ENCODE results near the gene PRKCH. TPM values are rescaled to one million over a fixed set of nuclear protein-coding genes. Genes with fewer than 3 reads are reported as not detected.

The PRKCH gene
- total and polyA plus RNA-seq, 5 donors from 2014 or later = 194 to 457 (median 201) TPM

GRCh38 chr14:61535458-61535857, 214.1 kb downstream of the PRKCH start:
- H3K27ac Mint-ChIP-seq = peak overlapping the region; percentile 5 to 74 (median 21)
- no peak overlapping the region for H3K4me3 Mint-ChIP-seq
- peak overlapping the region; percentile 15 for H3K27ac ChIP-seq (ENCODE audit: insufficient read depth, low read length, poor library complexity, severe bottlenecking)
- DNase-seq (no peak), ATAC-seq (ENCODE audit: low read depth in 2 of 2) (no peak)
- H3K36me3 Mint-ChIP-seq = peaks cover 49% of the 10 kb centered on the region
- no peaks in the 10 kb centered on the region for H3K9me3 Mint-ChIP-seq
- H3K4me1 ChIP-seq (ENCODE audit: control insufficient read depth, insufficient read depth, low read length, poor library complexity, severe bottlenecking) = peaks cover 6% of the 10 kb centered on the region
- H3K36me3 ChIP-seq (ENCODE audit: control insufficient read depth, insufficient read depth, low read length) = peaks cover 97% of the 10 kb centered on the region
- H3K27me3 Mint-ChIP-seq = no peaks in the 10 kb centered on the region
- H3K4me3 ChIP-seq (ENCODE audit: low read depth, low read length) = no peak overlapping the region
- H3K4me1 Mint-ChIP-seq = peaks cover 18 to 39% (median 32%) of the 10 kb centered on the region in 4 donors
- H3K27me3 ChIP-seq (ENCODE audit: control insufficient read depth, insufficient read depth, low read length) = no peaks in the 10 kb centered on the region
- H3K9me3 ChIP-seq (ENCODE audit: control insufficient read depth in 2 of 2, low read length in 2 of 2) = no peaks in the 10 kb centered on the region

DNA sequence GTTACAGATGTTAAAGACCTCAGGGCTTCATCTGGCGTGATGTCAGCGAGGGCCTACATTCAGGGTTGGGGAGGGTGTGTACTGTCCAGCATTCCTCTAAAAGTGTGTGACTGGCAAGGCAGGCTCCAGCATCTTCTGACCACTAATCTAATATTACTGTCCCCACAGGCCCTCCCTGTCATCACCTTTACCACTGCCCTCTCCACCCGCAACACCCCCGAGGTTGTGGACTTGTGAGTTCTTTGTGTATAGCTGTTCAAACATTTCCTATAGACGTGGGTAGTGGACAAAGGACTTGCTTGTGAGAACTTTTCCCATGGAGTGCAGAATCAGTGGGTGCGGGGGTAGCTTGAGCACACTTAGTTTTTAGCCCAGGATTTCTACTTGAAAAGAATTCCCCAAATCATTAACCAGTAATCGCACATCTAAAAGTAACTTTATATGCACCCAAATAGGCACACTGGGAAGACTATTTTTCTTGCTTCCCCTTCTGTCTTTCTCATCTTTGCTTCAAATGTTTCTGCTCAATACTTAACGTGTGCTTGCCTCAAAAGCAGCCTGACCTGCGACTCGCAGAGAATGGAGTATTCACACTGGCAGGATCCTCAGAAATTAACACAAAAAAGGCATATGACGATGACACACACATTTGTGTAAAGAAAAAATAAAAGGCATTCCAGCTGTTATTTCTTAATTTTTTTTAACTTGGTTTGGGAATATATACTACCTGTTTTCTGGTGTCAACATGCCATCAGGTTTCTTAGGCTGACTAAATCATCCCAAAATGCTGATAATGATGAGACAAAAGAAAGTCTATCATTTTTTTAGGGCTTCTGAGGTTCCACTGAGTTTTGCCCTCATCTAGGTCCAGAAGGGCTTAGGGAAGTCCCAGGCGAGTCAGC, 215.5 kb downstream of the PRKCH start:
- H3K4me1 ChIP-seq (ENCODE audit: control insufficient read depth, insufficient read depth, low read length, poor library complexity, severe bottlenecking) = peaks cover 6% of the 10 kb centered on the region
- H3K27me3 Mint-ChIP-seq = no peaks in the 10 kb centered on the region
- H3K27ac ChIP-seq (ENCODE audit: insufficient read depth, low read length, poor library complexity, severe bottlenecking) = peak overlapping the region; percentile 28
- H3K4me3 Mint-ChIP-seq = no peak overlapping the region
- peaks cover 97% of the 10 kb centered on the region for H3K36me3 ChIP-seq (ENCODE audit: control insufficient read depth, insufficient read depth, low read length)
- H3K4me1 Mint-ChIP-seq = peaks cover 5 to 31% (median 26%) of the 10 kb centered on the region in 4 donors
- H3K4me3 ChIP-seq (ENCODE audit: low read depth, low read length) = no peak overlapping the region
- DNase-seq (no peak), ATAC-seq (ENCODE audit: low read depth in 2 of 2) (peak in 1 of 2 donors; percentile 32)
- no peaks in the 10 kb centered on the region for H3K9me3 ChIP-seq (ENCODE audit: control insufficient read depth in 2 of 2, low read length in 2 of 2)
- H3K36me3 Mint-ChIP-seq = peaks cover 56% of the 10 kb centered on the region
- no peaks in the 10 kb centered on the region for H3K9me3 Mint-ChIP-seq
- H3K27ac Mint-ChIP-seq = peak overlapping the region; percentile 22 to 69 (median 68)
- no peaks in the 10 kb centered on the region for H3K27me3 ChIP-seq (ENCODE audit: control insufficient read depth, insufficient read depth, low read length)

- no peak for ATAC-seq (ENCODE audit: low read depth in 2 of 2)
- Histone ChIP-seq H3K4me3 (ENCODE audit: low read depth, low read length) (no peak overlapping the region), H3K27me3 (ENCODE audit: control insufficient read depth, insufficient read depth, low read length) (no peaks in the 10 kb centered on the region), H3K4me1 (ENCODE audit: control insufficient read depth, insufficient read depth, low read length, poor library complexity, severe bottlenecking) (no peaks in the 10 kb centered on the region), H3K27ac (ENCODE audit: insufficient read depth, low read length, poor library complexity, severe bottlenecking) (no peak overlapping the region), H3K9me3 (ENCODE audit: control insufficient read depth in 2 of 2, low read length in 2 of 2) (no peaks in the 10 kb centered on the region), H3K36me3 (ENCODE audit: control insufficient read depth, insufficient read depth, low read length) (peaks cover 93% of the 10 kb centered on the region)
- Mint-ChIP-seq H3K4me1 (peaks cover 2 to 30% (median 22%) of the 10 kb centered on the region in 4 donors), H3K9me3 (no peaks in the 10 kb centered on the region), H3K4me3 (no peak overlapping the region), H3K36me3 (peaks cover 55% of the 10 kb centered on the region), H3K27me3 (no peaks in the 10 kb centered on the region), H3K27ac (peak overlapping the region; percentile 22 to 68 (median 63))
- DNase-seq = no peak
These were observed 216.4 kb downstream of the PRKCH start for GRCh38 chr14:61537563-61538463.

GRCh38 chr14:61538464-61539022, 217.2 kb downstream of the PRKCH start:
- H3K36me3 Mint-ChIP-seq = peaks cover 57% of the 10 kb centered on the region
- Histone ChIP-seq H3K4me1 (ENCODE audit: control insufficient read depth, insufficient read depth, low read length, poor library complexity, severe bottlenecking) (no peaks in the 10 kb centered on the region), H3K36me3 (ENCODE audit: control insufficient read depth, insufficient read depth, low read length) (peaks cover 93% of the 10 kb centered on the region), H3K9me3 (ENCODE audit: control insufficient read depth in 2 of 2, low read length in 2 of 2) (no peaks in the 10 kb centered on the region), H3K4me3 (ENCODE audit: low read depth, low read length) (no peak overlapping the region), H3K27me3 (ENCODE audit: control insufficient read depth, insufficient read depth, low read length) (no peaks in the 10 kb centered on the region), H3K27ac (ENCODE audit: insufficient read depth, low read length, poor library complexity, severe bottlenecking) (no peak overlapping the region)
- H3K27ac Mint-ChIP-seq = peak overlapping the region; percentile 63 to 71 (median 68)
- H3K27me3 Mint-ChIP-seq = no peaks in the 10 kb centered on the region
- no peak for ATAC-seq (ENCODE audit: low read depth in 2 of 2)
- H3K4me3 Mint-ChIP-seq = no peak overlapping the region
- DNase-seq = no peak
- no peaks in the 10 kb centered on the region for H3K9me3 Mint-ChIP-seq
- peaks cover 0 to 23% (median 16%) of the 10 kb centered on the region in 4 donors for H3K4me1 Mint-ChIP-seq

GRCh38 chr14:61539631-61540030, 218.3 kb downstream of the PRKCH start:
- DNase-seq (no peak), ATAC-seq (ENCODE audit: low read depth in 2 of 2) (no peak)
- H3K27ac Mint-ChIP-seq = peak overlapping the region in 2 of 3 donors; percentile 8 to 71
- Histone ChIP-seq H3K4me1 (ENCODE audit: control insufficient read depth, insufficient read depth, low read length, poor library complexity, severe bottlenecking) (no peaks in the 10 kb centered on the region), H3K27me3 (ENCODE audit: control insufficient read depth, insufficient read depth, low read length) (no peaks in the 10 kb centered on the region), H3K4me3 (ENCODE audit: low read depth, low read length) (no peak overlapping the region), H3K36me3 (ENCODE audit: control insufficient read depth, insufficient read depth, low read length) (peaks cover 94% of the 10 kb centered on the region), H3K27ac (ENCODE audit: insufficient read depth, low read length, poor library complexity, severe bottlenecking) (peak overlapping the region; percentile 7), H3K9me3 (ENCODE audit: control insufficient read depth in 2 of 2, low read length in 2 of 2) (no peaks in the 10 kb centered on the region)
- no peaks in the 10 kb centered on the region for H3K9me3 Mint-ChIP-seq
- peaks cover 3 to 20% (median 16%) of the 10 kb centered on the region in 4 donors for H3K4me1 Mint-ChIP-seq
- H3K4me3 Mint-ChIP-seq = no peak overlapping the region
- no peaks in the 10 kb centered on the region for H3K27me3 Mint-ChIP-seq
- H3K36me3 Mint-ChIP-seq = peaks cover 53% of the 10 kb centered on the region

- peak overlapping the region in 2 of 3 donors; percentile 59 to 70 for H3K27ac Mint-ChIP-seq
- H3K9me3 Mint-ChIP-seq = peaks cover 0 to 1% (median 0%) of the 10 kb centered on the region in 7 donors
- Histone ChIP-seq H3K27ac (ENCODE audit: insufficient read depth, low read length, poor library complexity, severe bottlenecking) (no peak overlapping the region), H3K4me3 (ENCODE audit: low read depth, low read length) (no peak overlapping the region), H3K27me3 (ENCODE audit: control insufficient read depth, insufficient read depth, low read length) (no peaks in the 10 kb centered on the region), H3K4me1 (ENCODE audit: control insufficient read depth, insufficient read depth, low read length, poor library complexity, severe bottlenecking) (no peaks in the 10 kb centered on the region), H3K9me3 (ENCODE audit: control insufficient read depth in 2 of 2, low read length in 2 of 2) (no peaks in the 10 kb centered on the region), H3K36me3 (ENCODE audit: control insufficient read depth, insufficient read depth, low read length) (peaks cover 94% of the 10 kb centered on the region)
- no peak for DNase-seq
- no peak overlapping the region for H3K4me3 Mint-ChIP-seq
- no peaks in the 10 kb centered on the region for H3K27me3 Mint-ChIP-seq
- H3K36me3 Mint-ChIP-seq = peaks cover 53% of the 10 kb centered on the region
- ATAC-seq (ENCODE audit: low read depth in 2 of 2) = no peak
- peaks cover 9 to 23% (median 13%) of the 10 kb centered on the region in 4 donors for H3K4me1 Mint-ChIP-seq
These were observed 219.6 kb downstream of the PRKCH start for GRCh38 chr14:61540931-61541330.

All from CD4-positive, CD25-positive, alpha-beta regulatory T cell (primary cell).